Measurements from ENCODE around the gene DBI.

Gene DBI

GRCh38 chr2:119366649-119367471 is at the start of gene DBI, which contains the start of gene C2orf76:
DBI (plus strand) TSS chr2:119366977; CDS start chr2:119367052, 75 bp downstream.
C2orf76 (minus strand) TSS chr2:119366834; CDS start chr2:119339959, 26,875 bp downstream.
- DNase-seq, result peak; percentile 88

DNA sequence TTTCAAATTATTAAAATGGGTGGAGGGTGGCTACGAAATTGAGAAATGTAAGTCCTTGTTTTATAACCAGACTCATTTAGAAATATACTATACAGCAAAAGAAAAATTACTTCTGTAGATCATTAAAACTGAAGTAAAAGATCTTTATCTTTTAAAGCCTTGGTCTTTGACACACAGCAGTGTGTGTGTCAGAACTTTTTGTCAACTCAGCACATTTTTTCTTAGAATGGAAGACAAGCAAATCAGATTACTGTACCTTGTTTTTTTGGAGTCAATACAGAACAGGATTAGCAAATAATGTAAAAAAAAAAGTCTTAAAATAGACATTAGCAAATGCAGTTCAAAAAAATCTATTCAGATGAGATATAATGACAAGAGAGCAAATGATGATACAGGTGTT is 49.2 kb upstream of the DBI start:
- DNase-seq, result no peak

DNA sequence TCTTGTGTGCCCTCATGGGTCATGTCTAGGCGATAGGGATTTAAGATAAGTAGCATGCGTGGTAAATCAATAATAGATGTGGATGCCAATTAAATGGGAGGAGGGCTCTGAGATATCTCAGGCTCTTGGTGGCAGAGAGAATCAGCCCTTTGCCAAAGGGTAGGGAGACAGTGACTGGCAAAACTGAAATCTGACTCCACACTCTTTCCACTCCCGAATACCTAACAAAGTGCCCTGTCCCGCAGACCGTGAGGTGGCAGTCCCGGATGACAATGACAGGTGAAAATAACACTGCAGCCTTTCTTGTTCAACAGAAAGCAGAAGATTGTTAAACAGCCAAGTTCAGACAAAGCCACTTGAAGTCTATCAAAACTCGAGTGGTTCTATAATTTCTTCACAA is 47.2 kb upstream of the DBI start:
- no peak for DNase-seq

DNA sequence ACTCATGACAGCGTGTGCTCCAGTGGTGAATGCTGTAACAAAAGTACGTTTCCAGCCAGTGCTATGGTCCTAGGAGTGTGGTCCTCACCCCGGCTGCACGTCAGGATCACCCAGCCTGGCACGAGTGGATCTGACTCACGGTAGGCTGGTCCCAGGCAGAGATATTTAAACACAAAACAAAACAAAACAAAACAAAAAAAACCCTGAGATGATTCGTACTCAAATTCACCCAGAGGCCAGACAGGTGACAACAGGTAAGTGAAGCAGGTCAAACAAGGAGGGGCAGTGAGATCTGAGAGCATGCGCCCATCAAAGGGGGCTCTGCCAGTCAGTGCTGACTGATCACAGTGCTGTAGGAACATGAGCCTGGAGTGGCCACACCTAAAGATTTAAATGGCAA is 43.3 kb upstream of the DBI start:
- no peak for DNase-seq

GRCh38 chr2:119324685-119325270 is 42.0 kb upstream of the DBI start:
- DNase-seq, result no peak

DNA sequence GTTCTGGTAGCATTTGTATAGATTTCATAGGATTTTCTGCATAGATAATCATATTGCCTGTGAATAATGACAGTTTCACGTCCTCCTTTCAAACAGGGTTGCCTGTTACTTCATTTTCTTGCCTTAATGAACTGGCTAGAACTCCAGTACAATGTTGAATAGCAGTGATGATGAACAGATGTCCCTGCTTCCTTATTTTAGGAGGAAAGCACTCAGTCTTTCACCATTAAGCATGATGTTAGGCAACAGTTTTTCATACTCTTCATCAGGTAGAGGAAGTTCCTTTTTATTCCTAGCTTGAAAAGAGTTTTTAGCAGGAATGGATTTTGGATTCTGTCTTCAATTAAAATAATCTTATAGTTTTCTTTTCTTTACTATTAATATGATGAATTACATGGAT is 39.8 kb upstream of the DBI start:
- DNase-seq, result no peak

DNA sequence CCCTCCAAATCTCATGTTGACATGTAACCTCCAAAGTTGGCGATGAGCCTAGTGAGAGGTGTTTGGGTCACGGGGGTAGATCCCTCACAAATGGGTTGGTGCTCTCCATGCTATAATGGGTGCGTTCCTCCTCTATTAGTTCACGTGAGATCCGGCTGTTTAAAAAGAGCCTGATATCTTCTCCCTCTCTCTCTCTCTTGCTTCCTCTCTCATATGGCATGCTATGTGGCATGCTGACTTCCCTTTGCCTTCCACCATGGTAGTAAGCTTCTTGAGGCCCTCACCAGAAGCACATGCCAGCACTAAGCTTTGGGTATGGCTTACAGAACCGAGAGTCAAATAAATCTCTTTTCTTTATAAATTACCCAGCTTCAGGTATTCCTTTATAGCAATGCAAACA is 39.3 kb upstream of the DBI start:
- no peak for DNase-seq

DNA sequence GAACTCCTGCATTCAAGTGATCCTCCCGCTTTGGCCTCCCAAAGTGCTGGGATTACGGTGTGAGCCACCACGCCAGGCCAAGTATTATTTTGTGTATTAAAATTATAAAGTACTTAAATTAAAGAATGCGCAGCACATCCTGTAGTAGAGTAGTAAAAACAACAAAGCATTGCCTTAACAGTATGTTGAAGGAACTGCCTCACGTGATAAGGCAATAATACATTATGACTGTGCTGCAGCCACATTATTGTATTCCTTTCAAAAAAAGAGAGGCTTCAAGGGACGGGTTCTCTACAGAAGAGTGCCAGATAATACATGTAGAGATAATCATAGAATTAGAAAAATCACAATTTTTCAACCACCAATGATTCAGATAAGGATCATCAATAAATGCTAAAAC is 33.8 kb upstream of the DBI start:
- DNase-seq, result no peak

- no peak for DNase-seq
Observed at GRCh38 chr2:119333360-119333759, 33.4 kb upstream of the DBI start.

DNA sequence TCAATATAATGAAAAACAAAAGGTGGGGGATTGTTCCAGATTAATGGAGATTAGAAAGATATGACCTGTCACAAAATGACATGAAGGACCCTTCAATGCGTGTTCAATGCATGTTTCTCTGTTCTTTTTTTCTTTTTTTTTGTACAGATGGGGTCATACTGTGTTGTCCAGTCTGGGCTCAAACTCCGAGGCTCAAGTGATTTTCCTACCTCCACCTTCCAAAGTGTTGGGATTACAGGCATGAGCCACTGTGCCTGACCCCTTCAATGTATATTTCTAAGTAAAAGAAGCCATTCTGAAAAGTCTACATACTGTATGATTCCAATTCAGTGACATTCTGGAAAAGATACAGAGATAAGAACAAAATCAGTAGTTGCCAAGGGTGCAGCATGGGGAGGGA is 32.9 kb upstream of the DBI start:
- no peak for DNase-seq

DNA sequence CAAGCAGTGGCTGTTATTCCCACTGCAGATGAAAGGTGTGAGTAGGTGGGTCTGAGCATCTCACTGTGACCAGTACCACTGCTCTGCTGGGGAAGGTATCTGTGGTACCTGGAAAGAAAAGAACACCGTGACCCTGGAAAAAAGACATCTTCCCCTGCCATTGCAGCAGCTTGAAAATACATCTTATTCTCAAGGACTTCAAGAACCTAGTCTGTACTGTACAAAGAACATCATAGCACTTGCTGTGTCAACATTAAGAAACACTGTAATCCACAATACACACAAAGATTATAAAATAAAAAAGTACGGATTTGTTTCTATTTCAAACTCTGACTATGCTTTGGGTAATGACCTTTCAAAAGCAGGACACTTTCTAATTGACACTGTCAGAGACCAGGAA is 29.0 kb upstream of the DBI start:
- DNase-seq, result no peak

DNA sequence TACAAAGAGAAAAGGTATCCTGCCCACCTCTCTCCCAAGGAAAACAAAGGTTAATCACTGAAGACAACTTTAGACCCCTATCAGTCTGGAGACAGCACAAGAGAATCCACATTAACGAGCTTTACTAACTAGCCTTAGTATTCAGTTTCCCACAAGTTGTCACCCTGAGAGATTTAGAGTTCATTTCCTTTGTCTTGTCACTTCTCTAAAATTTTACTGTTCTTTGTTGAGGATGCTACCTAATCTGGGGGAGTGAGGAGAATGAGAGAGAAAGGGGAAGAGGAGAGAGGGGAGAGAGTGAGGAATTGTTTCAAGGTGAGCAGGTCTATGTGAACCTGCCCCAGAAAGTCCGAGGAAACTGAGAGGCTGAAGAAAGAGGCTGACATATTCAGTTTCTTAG is 28.5 kb upstream of the DBI start:
- DNase-seq, result no peak

DNA sequence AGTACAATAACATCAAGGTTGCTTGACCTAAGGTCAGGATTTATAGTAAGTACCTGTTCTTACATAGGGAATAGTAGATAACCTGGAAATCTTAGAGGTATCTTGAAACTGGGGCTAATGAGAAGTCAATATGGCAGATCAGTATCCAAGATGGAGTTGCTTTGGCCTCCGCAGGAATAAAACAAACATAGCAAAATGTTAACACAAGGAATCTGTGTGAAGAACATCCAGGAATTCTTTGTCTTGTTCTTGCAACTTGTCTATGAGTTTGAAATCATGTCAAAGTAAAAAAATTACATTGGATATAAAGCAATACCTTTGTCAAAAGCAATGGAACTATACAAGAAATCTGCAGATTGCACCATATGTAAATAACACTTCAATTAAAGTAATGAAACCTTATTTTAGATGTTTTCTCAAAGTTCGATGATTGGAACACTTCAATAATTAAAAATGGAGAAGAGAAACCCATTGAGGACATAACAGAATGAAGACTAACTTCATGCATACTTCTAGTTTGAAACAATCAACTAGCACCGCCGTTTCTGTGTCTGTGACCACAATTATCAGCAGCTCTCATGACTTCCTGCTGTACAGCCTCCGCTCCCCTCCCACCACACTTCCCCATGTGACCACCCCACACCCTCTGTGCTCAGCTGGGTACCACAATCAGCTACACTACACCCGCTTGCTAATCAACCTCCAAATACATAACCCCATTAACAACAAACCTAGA is 27.8 kb upstream of the DBI start:
- DNase-seq, result no peak

DNA sequence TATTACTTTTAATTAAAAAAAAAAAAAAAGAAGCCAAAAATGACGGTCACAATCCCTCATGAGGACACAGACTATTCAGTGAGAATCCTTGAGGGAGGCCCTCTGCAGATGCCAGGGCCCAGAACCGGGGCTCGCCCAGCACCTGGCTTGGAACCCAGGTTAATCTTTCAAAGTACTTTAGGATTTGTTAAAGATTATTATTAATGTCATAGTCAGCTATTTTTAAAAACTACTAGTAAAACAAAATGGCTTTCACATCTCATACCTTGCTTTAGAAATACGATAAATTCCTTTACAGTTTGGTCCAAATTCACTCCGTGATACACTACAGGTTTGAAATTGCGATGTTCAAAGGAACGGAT is 27.2 kb upstream of the DBI start:
- DNase-seq, result no peak

DNA sequence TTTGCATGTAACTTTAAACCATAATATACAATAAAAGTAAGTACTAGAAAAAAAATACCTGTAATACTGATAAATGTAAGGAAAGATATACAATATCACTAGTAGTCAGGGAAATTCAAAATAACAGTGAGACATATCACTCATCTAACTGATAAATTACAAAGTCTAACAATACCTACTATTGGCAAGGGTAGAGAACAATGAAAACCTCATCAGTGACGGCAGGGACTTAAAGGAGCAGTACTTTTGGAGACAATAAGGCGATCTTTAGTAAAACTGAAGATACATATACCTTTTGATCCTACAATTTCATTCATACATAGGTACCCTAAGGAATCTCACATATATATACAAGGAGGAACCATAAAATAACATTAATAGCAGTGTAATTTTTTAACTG is 25.1 kb upstream of the DBI start:
- DNase-seq, result no peak

- DNase-seq, result no peak
Observed at GRCh38 chr2:119349289-119349688, 17.5 kb upstream of the DBI start.

DNA sequence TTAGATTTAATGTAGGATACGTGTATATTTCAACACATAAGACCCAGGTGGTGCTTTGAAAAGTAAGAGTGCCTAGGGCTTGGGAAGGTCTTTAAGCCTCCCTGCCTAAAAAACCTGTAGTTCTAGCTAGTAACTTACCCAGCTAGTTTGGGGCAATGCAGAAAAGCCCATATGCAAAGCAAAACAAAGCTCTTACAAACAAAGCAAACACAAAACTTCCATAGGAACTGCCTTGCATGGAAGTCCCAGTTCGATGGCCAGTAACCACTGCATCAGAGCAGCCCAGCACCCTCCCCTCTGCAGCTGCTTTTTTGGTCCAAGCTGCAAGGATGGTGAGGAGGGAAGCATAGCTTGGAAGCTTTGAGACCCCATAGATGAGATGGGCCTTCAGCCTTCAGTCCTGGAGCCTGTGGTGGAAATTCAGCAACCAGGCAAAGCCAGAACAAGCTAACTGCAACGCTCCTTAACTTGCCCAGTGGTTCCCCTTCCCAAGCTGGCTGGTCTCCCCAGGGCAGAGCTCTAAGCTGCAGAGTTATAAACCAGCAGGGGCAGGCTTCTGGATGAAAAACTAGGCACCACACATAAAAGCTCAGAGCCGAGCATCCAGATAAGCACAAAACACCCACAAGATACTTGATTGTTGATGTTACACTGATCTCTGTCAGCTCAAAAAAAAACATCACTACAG is 16.3 kb upstream of the DBI start:
- no peak for DNase-seq

- DNase-seq, result no peak
Observed at GRCh38 chr2:119352357-119352756, 14.4 kb upstream of the DBI start.

DNA sequence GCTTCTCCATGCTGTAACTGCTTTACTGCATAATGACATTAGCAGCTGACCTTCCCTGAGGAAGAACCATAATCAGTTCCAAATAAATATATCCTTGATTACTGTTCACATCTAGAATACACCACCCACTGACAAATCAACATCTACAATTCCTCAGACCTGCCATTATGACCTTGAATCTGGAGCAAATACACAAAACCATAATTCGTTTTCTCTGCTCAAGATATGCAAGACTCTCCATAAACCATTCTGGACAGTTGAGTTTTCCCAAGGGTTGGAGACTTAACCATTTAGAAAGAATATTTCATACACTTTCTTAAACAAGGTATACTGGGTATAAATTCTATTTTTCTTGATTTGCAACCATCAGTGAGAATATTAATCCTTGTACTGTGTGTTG is 11.9 kb upstream of the DBI start:
- DNase-seq, result no peak

DNA sequence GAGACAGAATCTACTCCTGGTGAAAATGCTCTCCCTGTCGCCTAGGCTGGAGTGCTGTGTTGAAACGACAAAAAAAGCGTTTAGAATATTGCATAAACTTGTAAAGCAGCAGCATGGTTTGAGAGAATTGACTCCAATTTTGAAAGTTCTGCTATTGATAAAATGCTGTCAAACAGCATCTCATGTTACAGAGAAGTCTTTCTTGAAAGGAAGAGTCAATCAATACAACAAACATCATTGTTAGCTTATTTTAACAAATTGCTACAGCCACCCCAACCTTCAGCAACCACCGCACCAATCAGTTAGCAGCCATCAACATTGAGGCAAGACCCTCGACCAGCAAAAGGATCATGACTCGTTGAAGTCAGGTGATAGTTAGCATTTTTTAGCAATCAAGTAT is 7.0 kb upstream of the DBI start:
- no peak for DNase-seq

DNA sequence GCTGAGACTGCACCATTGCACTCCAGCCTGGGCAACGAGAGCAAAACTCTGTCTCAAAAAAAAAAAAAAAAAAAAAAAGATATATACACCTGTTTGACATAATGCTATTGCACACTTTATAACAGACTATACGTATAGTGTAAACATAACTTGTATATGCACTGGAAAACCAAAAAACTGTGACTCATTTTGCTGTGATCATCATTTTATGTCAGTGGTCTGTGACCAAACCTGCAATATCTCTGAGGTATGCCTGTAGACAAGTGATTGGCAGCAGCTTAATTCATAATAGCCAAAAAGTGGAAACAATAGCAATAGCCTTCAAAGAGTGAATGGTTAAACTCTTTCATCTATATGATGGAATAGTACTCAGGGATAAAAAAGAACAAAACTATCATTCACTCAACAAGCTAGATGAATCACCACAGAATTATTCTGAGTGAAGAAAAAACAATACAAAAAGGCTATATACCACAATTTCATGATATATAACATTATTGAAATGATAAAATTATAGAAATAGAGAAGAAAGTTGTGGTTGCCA is 6.3 kb upstream of the DBI start:
- DNase-seq, result no peak

DNA sequence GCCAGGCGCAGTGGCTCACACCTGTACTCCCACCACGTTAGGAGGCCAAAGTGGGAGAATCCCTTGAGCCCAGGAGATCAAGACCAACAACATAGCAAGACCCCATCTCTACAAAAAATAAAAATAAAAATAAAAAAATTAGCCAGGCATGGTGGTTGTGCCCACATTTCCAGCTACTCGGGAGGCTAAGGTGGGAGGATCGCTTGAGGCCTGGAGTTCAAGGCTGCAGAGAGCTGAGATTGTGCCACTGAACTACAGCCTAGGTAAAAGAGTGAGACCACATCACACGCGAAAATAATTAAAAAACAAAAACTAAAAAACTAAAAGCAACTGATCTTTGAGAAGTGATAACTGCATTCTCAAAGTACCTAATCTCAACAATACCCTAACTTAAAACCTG is 2.0 kb upstream of the DBI start:
- DNase-seq, result no peak

GRCh38 chr2:119365436-119365835 is 1.3 kb upstream of the DBI start:
- DNase-seq, result no peak

Data from NCI-H2081 treated with DMSO at 0.1 percent for 48 hours (cell line).